HG03442 (cell line): ENCODE measurements around the gene KRTAP9-9.
"Not testable (repeated sequence)": the region's sequence is repeated elsewhere in the genome, so short reads cannot be mapped to it uniquely, and the experiment has no call there.

ENCODE experiments used
- ATAC-seq: cut with Tn5 transposase; IDR thresholded peaks from one replicate; pipeline ENCODE4 v1.9.1; 2021; ENCODE audit warnings: mild to moderate bottlenecking, moderate library complexity; ENCODE audit not compliant: unreplicated experiment

KRTAP9-9 gene

GRCh38 chr17:41264599-41264998 lies 9.4 kb downstream of the KRTAP9-9 start:
- ATAC-seq = no peak

DNA sequence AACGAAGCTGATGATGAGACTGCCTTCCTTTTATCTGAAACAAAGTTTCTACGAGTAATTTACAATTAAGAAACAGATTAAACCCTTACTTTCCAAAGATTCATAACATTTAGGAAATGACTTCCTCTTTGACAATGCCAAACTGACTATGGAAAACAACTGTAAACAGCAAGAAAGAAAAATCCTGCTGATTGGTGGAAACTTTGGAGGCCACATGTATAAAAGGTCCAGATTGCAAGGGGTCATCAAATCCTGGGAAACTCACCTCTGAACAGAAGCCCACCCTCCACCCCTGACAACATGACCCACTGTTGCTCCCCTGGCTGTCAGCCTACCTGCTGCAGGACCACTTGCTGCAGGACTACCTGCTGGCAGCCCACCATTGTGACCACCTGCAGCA lies 9.9 kb downstream of the KRTAP9-9 start, which contains the start of gene KRTAP9-6:
TSS of gene KRTAP9-6 (plus strand) at position 301 of the 400 bp plus-strand sequence. CDS start at position 301, 0 bp downstream.
- ATAC-seq = no peak

- no peak for ATAC-seq
Measured at GRCh38 chr17:41267711-41268110, 12.5 kb downstream of the KRTAP9-9 start.

DNA sequence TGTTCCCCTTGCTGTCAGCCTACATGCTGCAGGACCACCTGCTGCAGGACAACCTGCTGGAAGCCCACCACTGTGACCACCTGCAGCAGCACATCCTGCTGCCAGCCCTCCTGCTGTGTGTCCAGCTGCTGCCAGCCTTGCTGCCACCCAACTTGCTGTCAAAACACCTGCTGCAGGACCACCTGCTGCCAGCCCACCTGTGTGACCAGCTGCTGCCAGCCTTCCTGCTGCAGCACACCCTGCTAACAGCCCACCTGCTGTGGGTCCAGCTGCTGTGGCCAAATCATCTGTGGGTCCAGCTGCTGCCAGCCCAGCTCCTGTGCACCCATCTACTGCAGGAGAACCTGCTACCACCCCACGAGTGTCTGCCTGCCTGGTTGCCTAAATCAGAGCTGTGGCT lies 16.1 kb downstream of the KRTAP9-9 start:
- ATAC-seq = not testable (repeated sequence)

- ATAC-seq = no peak
Measured at GRCh38 chr17:41271858-41272257, 16.7 kb downstream of the KRTAP9-9 start.

- not testable (repeated sequence) for ATAC-seq
Measured at GRCh38 chr17:41275648-41276190, 20.5 kb downstream of the KRTAP9-9 start, which contains the start of gene KRTAP9-7. TSS of gene KRTAP9-7 (plus strand) at chr17:41275698. CDS start at chr17:41275698, 0 bp downstream.

GRCh38 chr17:41278176-41278955 lies 23.2 kb downstream of the KRTAP9-9 start:
- no peak for ATAC-seq

- no peak for ATAC-seq
Measured at GRCh38 chr17:41284043-41284442, 28.9 kb downstream of the KRTAP9-9 start.

GRCh38 chr17:41284546-41284945 lies 29.4 kb downstream of the KRTAP9-9 start:
- ATAC-seq = no peak

GRCh38 chr17:41287050-41287449 lies 31.9 kb downstream of the KRTAP9-9 start:
- ATAC-seq = no peak

GRCh38 chr17:41294016-41294415 lies 38.8 kb downstream of the KRTAP9-9 start:
- ATAC-seq = no peak

- ATAC-seq = no peak
Measured at GRCh38 chr17:41296846-41297245, 41.7 kb downstream of the KRTAP9-9 start.

DNA sequence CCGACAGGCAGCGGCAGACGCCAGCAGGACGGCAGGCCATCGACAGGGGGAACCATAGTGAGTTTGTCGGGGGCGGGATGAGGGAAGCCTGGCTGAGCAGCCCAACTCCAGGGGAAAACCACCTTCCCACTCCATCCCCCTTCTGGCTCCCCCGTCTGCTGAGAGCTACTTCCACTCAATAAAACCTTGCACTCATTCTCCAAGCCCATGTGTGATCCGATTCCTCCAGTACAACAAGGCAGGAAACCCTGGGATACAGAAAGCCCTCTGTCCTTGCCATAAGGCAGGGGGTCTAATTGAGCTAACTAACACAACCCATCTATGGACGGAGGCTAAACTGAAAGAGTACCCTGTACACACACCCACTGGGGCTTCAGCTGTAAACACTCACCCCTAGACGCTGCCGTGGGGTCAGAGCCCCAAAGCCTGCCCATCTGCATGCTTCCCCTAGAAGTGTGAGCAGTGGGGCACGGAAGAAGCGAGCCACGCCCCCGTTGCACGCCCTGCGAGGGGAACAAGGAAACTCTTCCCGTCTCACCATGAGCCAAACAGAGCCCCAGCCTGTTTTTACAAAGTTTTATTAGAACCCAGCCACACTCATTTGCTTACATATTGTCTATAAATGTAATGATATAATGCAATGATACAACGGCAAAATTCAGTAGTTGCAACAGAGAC lies 43.4 kb downstream of the KRTAP9-9 start:
- no peak for ATAC-seq

GRCh38 chr17:41301204-41301790 lies 46.1 kb downstream of the KRTAP9-9 start:
- ATAC-seq = no peak

- ATAC-seq = no peak
Measured at GRCh38 chr17:41301916-41302901, 47.0 kb downstream of the KRTAP9-9 start, which contains the start of gene KRTAP29-1. TSS of gene KRTAP29-1 (minus strand) at chr17:41302851. CDS start at chr17:41302851, 0 bp downstream.

DNA sequence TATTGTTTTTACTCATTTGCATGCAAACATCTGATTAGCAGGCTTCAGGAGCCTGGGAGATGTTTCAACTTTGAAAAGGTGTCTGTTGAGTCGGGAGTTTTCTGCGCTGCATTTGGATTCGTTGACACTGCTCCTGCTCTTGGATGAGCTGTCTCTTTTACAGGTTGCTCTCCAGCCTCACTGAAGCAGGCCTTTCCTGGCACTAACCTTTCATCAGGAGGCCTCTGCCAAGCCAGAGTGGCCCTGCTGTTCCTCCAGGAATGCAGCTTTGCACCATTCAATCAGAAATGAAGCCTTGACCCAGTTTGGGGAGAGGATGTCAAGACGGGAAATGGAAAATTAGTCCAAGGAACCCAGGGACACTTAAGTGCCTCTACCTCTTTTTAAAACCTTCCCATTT lies 47.8 kb downstream of the KRTAP9-9 start:
- ATAC-seq = no peak

DNA sequence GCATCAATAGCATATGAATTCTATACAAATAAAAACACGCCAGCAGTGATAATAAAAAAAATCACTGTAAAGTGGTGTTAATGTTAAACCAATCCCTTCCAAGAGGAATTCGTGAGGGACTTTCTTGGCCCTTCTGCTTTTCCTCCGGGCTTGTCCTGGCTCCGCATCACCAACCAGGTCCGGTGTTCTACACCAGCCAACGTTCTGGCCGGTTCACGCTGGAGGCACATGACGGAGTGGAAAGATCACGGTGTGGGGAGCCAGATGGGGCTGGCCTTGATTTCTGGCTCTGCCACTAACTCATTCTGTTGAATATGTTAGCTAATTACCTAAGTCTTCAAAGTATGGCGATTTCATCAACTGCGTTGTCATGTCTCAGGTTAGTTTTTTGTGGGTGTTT lies 48.9 kb downstream of the KRTAP9-9 start:
- no peak for ATAC-seq
